HEK293 (cell line): ENCODE results near the gene IFNLR1.

ENCODE experiments used
- CTCF ChIA-PET: fragments of 350-600 bp; formaldehyde crosslinking; extraction: SDS; loops from one replicate; lab custom pipeline; 2021; ENCODE audit warnings: antibody characterized with exemption; lab: Yijun Ruan, JAX
- POLR2A ChIA-PET: fragments of 300-600 bp; formaldehyde crosslinking; extraction: SDS; loops from one replicate; lab custom pipeline; 2020; ENCODE audit warnings: antibody characterized with exemption, inconsistent platforms; lab: Yijun Ruan, JAX
- H3K27ac ChIP-seq: fragments of 200-500 bp; sonication (Bioruptor generic); 2 replicates; pipeline ENCODE4 v1.5.1; 2014; ENCODE audit warnings: low read depth, low read length, control low read depth, inconsistent platforms; ENCODE audit errors: extremely low read depth
- H3K36me3 ChIP-seq, 2 experiments: fragments of 200-500 bp in 1 of 2; sonication (Bioruptor generic) in 1 of 2; 1 replicate in 1 of 2; 2 replicates in 1 of 2; pipeline ENCODE4 v1.5.1; 2014 to 2017; ENCODE audit warnings: inconsistent platforms in 2 of 2, low read length in 2 of 2; ENCODE audit not compliant: control insufficient read depth in 2 of 2, insufficient read depth in 1 of 2
- H3K4me1 ChIP-seq: fragments of 200-500 bp; sonication (Bioruptor generic); 2 replicates; pipeline ENCODE4 v1.5.1; 2014; ENCODE audit warnings: mild to moderate bottlenecking, low read length, inconsistent platforms; ENCODE audit not compliant: control insufficient read depth, insufficient read depth
- H3K4me3 ChIP-seq: 2 replicates; pipeline ENCODE4 v1.5.1; 2011; ENCODE audit warnings: low read depth, mild to moderate bottlenecking, control low read depth, low read length, moderate library complexity
- H3K9me3 ChIP-seq: fragments of 200-500 bp; sonication (Bioruptor generic); 2 replicates; pipeline ENCODE4 v1.5.1; 2014; ENCODE audit warnings: low read depth, low read length, inconsistent platforms; ENCODE audit not compliant: control insufficient read depth, insufficient read depth
- SCRT2 ChIP-seq: fragments of 450-650 bp; formaldehyde crosslinking; IDR thresholded peaks from 2 replicates; pipeline ENCODE4 v1.5.1; 2016; ENCODE audit warnings: missing biosample characterization, missing genetic modification characterization
- ZBTB20 ChIP-seq: fragments of 450-650 bp; formaldehyde crosslinking; IDR thresholded peaks from 2 replicates; pipeline ENCODE4 v1.5.1; 2016; ENCODE audit warnings: missing biosample characterization, missing genetic modification characterization
- ZNF18 ChIP-seq: fragments of 450-650 bp; formaldehyde crosslinking; IDR thresholded peaks from 2 replicates; pipeline ENCODE4 v1.5.1; 2016; ENCODE audit warnings: missing biosample characterization, missing genetic modification characterization
- ZNF221 ChIP-seq: fragments of 450-650 bp; formaldehyde crosslinking; IDR thresholded peaks from 2 replicates; pipeline ENCODE4 v1.5.1; 2017; ENCODE audit warnings: missing biosample characterization, missing genetic modification characterization, borderline replicate concordance
- ZNF302 ChIP-seq: fragments of 450-650 bp; formaldehyde crosslinking; IDR thresholded peaks from 2 replicates; pipeline ENCODE4 v1.5.1; 2016; ENCODE audit warnings: missing biosample characterization, missing genetic modification characterization, low read depth
- ZNF311 ChIP-seq: fragments of 450-650 bp; formaldehyde crosslinking; IDR thresholded peaks from 2 replicates; pipeline ENCODE4 v1.5.1; 2017; ENCODE audit warnings: missing biosample characterization, missing genetic modification characterization, borderline replicate concordance
- ZNF341 ChIP-seq: fragments of 450-650 bp; formaldehyde crosslinking; IDR thresholded peaks from 2 replicates; pipeline ENCODE4; 2016; ENCODE audit warnings: low read depth, missing biosample characterization, missing genetic modification characterization
- ZNF366 ChIP-seq: fragments of 450-650 bp; formaldehyde crosslinking; conservative IDR thresholded peaks from 2 replicates; pipeline ENCODE4 v1.5.1; 2016; ENCODE audit warnings: missing biosample characterization, missing genetic modification characterization
- ZNF449 ChIP-seq: fragments of 450-650 bp; formaldehyde crosslinking; IDR thresholded peaks from 2 replicates; pipeline ENCODE4 v1.5.1; 2017; ENCODE audit warnings: missing biosample characterization, mild to moderate bottlenecking, missing genetic modification characterization, moderate library complexity
- ZNF48 ChIP-seq: fragments of 450-650 bp; formaldehyde crosslinking; IDR thresholded peaks from 2 replicates; pipeline ENCODE4 v1.5.1; 2016; ENCODE audit warnings: missing biosample characterization, missing genetic modification characterization
- ZNF768 ChIP-seq: fragments of 450-650 bp; formaldehyde crosslinking; IDR thresholded peaks from 2 replicates; pipeline ENCODE4 v1.5.1; 2018; ENCODE audit warnings: missing biosample characterization, mild to moderate bottlenecking, missing genetic modification characterization

Gene IFNLR1

DNA sequence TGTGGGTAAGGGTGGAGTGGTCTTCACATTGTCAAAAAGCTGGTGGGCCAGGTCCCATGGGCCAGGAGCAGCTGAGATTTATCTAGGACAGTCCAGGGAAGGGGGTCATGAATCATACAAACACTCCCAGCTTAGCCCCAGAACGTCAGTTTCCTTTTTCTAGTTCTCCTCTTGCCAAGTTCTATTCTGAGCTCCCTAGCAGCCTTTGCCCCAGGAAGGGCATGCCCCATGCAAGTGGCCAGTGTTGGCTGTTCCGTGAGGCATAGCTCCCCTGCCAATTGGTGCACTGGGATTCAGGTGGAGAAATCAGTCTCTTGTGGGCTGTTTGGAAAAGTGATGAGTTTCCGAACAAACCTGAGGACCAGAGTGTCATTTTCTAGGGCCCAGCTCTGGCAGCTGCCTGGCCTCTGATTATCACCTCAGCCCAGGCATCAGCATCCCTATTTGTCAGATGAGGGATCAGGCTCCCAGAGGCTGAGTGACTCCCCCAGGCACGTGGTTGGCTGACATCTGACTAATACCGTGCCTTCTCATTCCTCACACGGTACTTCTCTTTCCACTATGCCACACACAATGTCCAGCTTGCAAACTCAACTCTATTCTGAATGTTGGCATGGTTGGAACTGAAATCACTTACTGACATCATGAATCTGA, 60.9 kb downstream of the IFNLR1 start:
- CTCF ChIA-PET, result interaction anchor here (0.6 to 3.5 kb wide), 8 partner anchors 14 to 874 kb away, joined by 3 to 15 read pairs (median 4); partner anchors contain the start of gene MYOM3
- TF ChIP-seq ZNF341 (tag by site-specific recombination), result peak; percentile 28; the same call in 1 of the 2 replicates
- TF ChIP-seq ZBTB20 (tag by site-specific recombination), result peak; percentile 32; the same call in 1 of the 2 replicates
- no peak for TF ChIP-seq ZNF221 (tag by site-specific recombination)
- POLR2A ChIA-PET, result interaction anchor here (0.6 kb wide), 1 partner anchor 232 kb away, joined by 3 read pairs; no protein-coding TSS in a partner anchor

GRCh38 chr1:24125456-24125855, 61.6 kb downstream of the IFNLR1 start:
- H3K4me1 ChIP-seq, result no peaks in the 10 kb centered on the region
- ChIA-PET CTCF (interaction anchor here (1.3 to 3.5 kb wide), 3 partner anchors 24 to 266 kb away, joined by 3 to 15 read pairs (median 9); no protein-coding TSS in a partner anchor), POLR2A (interaction anchor here (0.6 kb wide), 1 partner anchor 233 kb away, joined by 3 read pairs; no protein-coding TSS in a partner anchor)
- H3K9me3 ChIP-seq, result no peaks in the 10 kb centered on the region
- TF ChIP-seq ZNF48, result no peak
- H3K27ac ChIP-seq, result no peak overlapping the region
- no peak overlapping the region for H3K4me3 ChIP-seq
- no peaks in the 10 kb centered on the region for H3K36me3 ChIP-seq

More for the DNA sequence above, 60.9 kb downstream of the IFNLR1 start:
- Histone ChIP-seq H3K9me3 (no peaks in the 10 kb centered on the region), H3K36me3 (no peaks in the 10 kb centered on the region), H3K4me1 (no peaks in the 10 kb centered on the region), H3K4me3 (no peak overlapping the region), H3K27ac (no peak overlapping the region)

GRCh38 chr1:24124980-24125379, 62.1 kb downstream of the IFNLR1 start:
- Histone ChIP-seq H3K4me3 (no peak overlapping the region), H3K9me3 (no peaks in the 10 kb centered on the region), H3K27ac (no peak overlapping the region), H3K4me1 (no peaks in the 10 kb centered on the region), H3K36me3 (no peaks in the 10 kb centered on the region)
- POLR2A ChIA-PET, result no interaction called here
- CTCF ChIA-PET, result interaction anchor here (1.3 to 3.5 kb wide), 3 partner anchors 25 to 267 kb away, joined by 3 to 15 read pairs (median 9); no protein-coding TSS in a partner anchor
- peak; percentile 79 for TF ChIP-seq ZNF768 (tag by site-specific recombination)
- TF ChIP-seq ZNF302 (tag by site-specific recombination), result no peak
- no peak for TF ChIP-seq ZNF18 (tag by site-specific recombination)
- no peak for TF ChIP-seq ZNF366 (tag by site-specific recombination)
- no peak for TF ChIP-seq ZNF311 (tag by site-specific recombination)

DNA sequence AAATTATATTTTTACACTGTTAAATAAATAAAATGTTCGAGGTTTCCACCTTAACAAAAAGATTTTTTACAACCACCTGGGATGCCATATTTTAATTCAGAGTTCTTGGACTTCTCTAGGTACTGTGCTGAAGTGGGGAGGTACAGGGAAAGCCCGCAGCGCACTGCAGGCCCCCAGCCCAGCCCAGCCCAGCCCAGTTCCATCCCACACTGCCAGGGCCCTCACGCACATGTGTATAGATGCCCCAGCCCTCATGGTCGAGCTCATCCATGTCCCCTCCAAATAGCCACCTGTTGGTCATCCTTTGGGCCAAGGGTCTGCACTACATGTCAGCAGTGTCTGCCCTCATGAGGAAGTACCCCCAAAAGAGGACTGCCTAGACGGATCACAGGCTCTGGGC, 63.5 kb downstream of the IFNLR1 start:
- CTCF ChIA-PET, result interaction anchor here (1.1 kb wide), 1 partner anchor 27 kb away, joined by 3 read pairs; no protein-coding TSS in a partner anchor

More for the DNA sequence above, 63.5 kb downstream of the IFNLR1 start:
- Histone ChIP-seq H3K9me3 (no peaks in the 10 kb centered on the region), H3K36me3 (no peaks in the 10 kb centered on the region), H3K4me3 (no peak overlapping the region), H3K4me1 (no peaks in the 10 kb centered on the region), H3K27ac (no peak overlapping the region)
- POLR2A ChIA-PET, result no interaction called here
- TF ChIP-seq ZNF449 (tag by site-specific recombination), result no peak
- peak; percentile 76 for TF ChIP-seq SCRT2
